HEK293 (cell line): ENCODE results near the gene MEAK7.

Experiments used
- CTCF ChIP-seq: fragments of 450-650 bp; formaldehyde crosslinking; IDR thresholded peaks from 2 replicates; pipeline ENCODE4 v1.5.1; 2016; ENCODE audit warnings: missing biosample characterization, missing genetic modification characterization
- IKZF3 ChIP-seq: fragments of 450-650 bp; IDR thresholded peaks from 2 replicates; pipeline ENCODE4 v1.5.0; 2018; ENCODE audit warnings: missing biosample characterization, mild to moderate bottlenecking, missing genetic modification characterization, moderate library complexity
- PRDM10 ChIP-seq: fragments of 450-650 bp; formaldehyde crosslinking; IDR thresholded peaks from 2 replicates; pipeline ENCODE4 v1.5.1; 2016; ENCODE audit warnings: missing biosample characterization, missing genetic modification characterization
- REST ChIP-seq: fragments of 450-650 bp; formaldehyde crosslinking; IDR thresholded peaks from 2 replicates; pipeline ENCODE4 v1.5.1; 2016; ENCODE audit warnings: missing biosample characterization, missing genetic modification characterization
- ZBTB1 ChIP-seq: fragments of 450-650 bp; formaldehyde crosslinking; IDR thresholded peaks from 2 replicates; pipeline ENCODE4 v1.5.1; 2016; ENCODE audit warnings: missing biosample characterization, missing genetic modification characterization
- ZBTB20 ChIP-seq: fragments of 450-650 bp; formaldehyde crosslinking; IDR thresholded peaks from 2 replicates; pipeline ENCODE4 v1.5.1; 2016; ENCODE audit warnings: missing biosample characterization, missing genetic modification characterization
- ZNF138 ChIP-seq: fragments of 450-650 bp; formaldehyde crosslinking; IDR thresholded peaks from 2 replicates; pipeline ENCODE4 v1.5.1; 2016; ENCODE audit warnings: missing biosample characterization, missing genetic modification characterization, borderline replicate concordance
- ZNF211 ChIP-seq: fragments of 450-650 bp; formaldehyde crosslinking; IDR thresholded peaks from 2 replicates; pipeline ENCODE4 v1.5.1; 2016; ENCODE audit warnings: low read depth, missing biosample characterization, missing genetic modification characterization
- ZNF324 ChIP-seq: fragments of 450-650 bp; formaldehyde crosslinking; IDR thresholded peaks from 2 replicates; pipeline ENCODE4 v1.5.1; 2016; ENCODE audit warnings: missing biosample characterization, missing genetic modification characterization
- ZNF341 ChIP-seq: fragments of 450-650 bp; formaldehyde crosslinking; IDR thresholded peaks from 2 replicates; pipeline ENCODE4; 2016; ENCODE audit warnings: low read depth, missing biosample characterization, missing genetic modification characterization
- ZNF391 ChIP-seq: fragments of 450-650 bp; formaldehyde crosslinking; IDR thresholded peaks from 2 replicates; pipeline ENCODE4 v1.5.1; 2016; ENCODE audit warnings: low read depth, missing biosample characterization, missing genetic modification characterization, borderline replicate concordance
- ZNF530 ChIP-seq: fragments of 450-650 bp; formaldehyde crosslinking; IDR thresholded peaks from 2 replicates; pipeline ENCODE4 v1.5.1; 2016; ENCODE audit warnings: low read depth, missing biosample characterization, missing genetic modification characterization
- ZNF629 ChIP-seq: fragments of 450-650 bp; formaldehyde crosslinking; IDR thresholded peaks from 2 replicates; pipeline ENCODE4 v1.5.1; 2017; ENCODE audit warnings: missing biosample characterization, missing genetic modification characterization

- TF ChIP-seq ZNF391 (tag by site-specific recombination), result no peak
- no peak for TF ChIP-seq ZNF138 (tag by site-specific recombination)
- no peak for TF ChIP-seq CTCF (tag by site-specific recombination)
- TF ChIP-seq REST (tag by site-specific recombination), result no peak
- no peak for TF ChIP-seq ZNF629 (tag by site-specific recombination)
- no peak for TF ChIP-seq IKZF3 (tag by site-specific recombination)
- TF ChIP-seq ZNF211 (tag by site-specific recombination), result no peak
- TF ChIP-seq ZBTB1 (tag by site-specific recombination), result no peak
- no peak; the same call in 1 of the 2 replicates for TF ChIP-seq ZNF341 (tag by site-specific recombination)
- TF ChIP-seq ZNF324 (tag by site-specific recombination), result no peak
- TF ChIP-seq PRDM10, result no peak
- TF ChIP-seq ZNF530 (tag by site-specific recombination), result no peak
- no peak for TF ChIP-seq ZBTB20 (tag by site-specific recombination)
Measured at GRCh38 chr16:84545114-84545737, 40.8 kb upstream of the MEAK7 start.
